Measurements from ENCODE around the gene UGT1A8.

GRCh38 chr2:233799716-233800115 is 182.3 kb downstream of the UGT1A8 start:
- TF ChIP-seq CTCF (IDR thresholded peaks at IDR 0.05; ENCODE audit: insufficient read depth, low read length, poor library complexity, severe bottlenecking): no peak
- no peak for TF ChIP-seq EZH2phosphoT487 (conservative IDR thresholded peaks at IDR 0.05; ENCODE audit: low read length)

Data from SU-DHL-6 (cell line).